GM12878 (cell line): ENCODE data around the gene MAP3K5. TPM values are rescaled to one million over a fixed set of nuclear protein-coding genes. Genes with fewer than 3 reads are reported as not detected.

ENCODE experiments used
- ATAC-seq: fragments of 200-7000 bp; cut with Tn5 transposase; 3 replicates; pipeline ENCODE4 v1.9.1; 2020; ENCODE audit warnings: mild to moderate bottlenecking, moderate library complexity
- BruUV-seq: library from RNA; stranded (reverse); fragments of 400-500 nt; replicated peaks from 2 replicates; lab custom pipeline; 2021; lab: Mats Ljungman, UMichigan
- CTCF ChIA-PET: fragments of 300-600 bp; sonication (Branson Sonifier 250); formaldehyde crosslinking; extraction: SDS; loops from one replicate; lab custom pipeline; 2021; ENCODE audit warnings: inconsistent platforms; lab: Yijun Ruan, JAX
- POLR2A ChIA-PET: fragments of 350-600 bp; formaldehyde crosslinking; extraction: SDS; loops from one replicate; lab custom pipeline; 2021; ENCODE audit warnings: inconsistent platforms; lab: Charles Lee
- RAD21 ChIA-PET: fragments of 300-600 bp; sonication (Branson Sonifier 250); formaldehyde crosslinking; loops from one replicate; lab custom pipeline; 2023; ENCODE audit warnings: antibody characterized with exemption; ENCODE audit not compliant: unreplicated experiment; lab: Charles Lee
- SMC1A ChIA-PET: fragments of 300-600 bp; sonication (Branson Sonifier 250); formaldehyde crosslinking; loops from one replicate; lab custom pipeline; 2023; ENCODE audit not compliant: unreplicated experiment, uncharacterized antibody; lab: Charles Lee
- DNase-seq: peaks from one replicate; pipeline ENCODE4 v3.0.0-alpha.2; 2011; ENCODE audit warnings: low read depth, low spot score
- FAIRE-seq: peaks from 3 replicates; lab custom pipeline; 2011; peaks lifted over from hg19 to GRCh38; lab: Jason Lieb, UNC
- H2AFZ ChIP-seq: 2 replicates; pipeline ENCODE4 v1.6.0; 2011; ENCODE audit warnings: low read depth, low read length, control low read depth; ENCODE audit not compliant: control insufficient read depth
- H3K27ac ChIP-seq: 2 replicates; pipeline ENCODE4 v1.5.1; 2011; ENCODE audit warnings: control low read depth; ENCODE audit not compliant: control insufficient read depth, insufficient read depth
- H3K27me3 ChIP-seq, 2 experiments: replicated peaks in 1 of 2; 2 replicates each; pipeline versions ENCODE4 v1.6.0 to v1.6.1; 2011; ENCODE audit warnings: low read length in 1 of 2; ENCODE audit not compliant: control insufficient read depth in 2 of 2, insufficient read depth in 2 of 2
- H3K36me3 ChIP-seq, 2 experiments: 2 replicates each; pipeline ENCODE4 v1.5.1; 2011; ENCODE audit warnings: low read length in 1 of 2; ENCODE audit not compliant: control insufficient read depth in 2 of 2, insufficient read depth in 2 of 2
- H3K4me1 ChIP-seq: 2 replicates; pipeline ENCODE4 v1.6.1; 2011; ENCODE audit warnings: mild to moderate bottlenecking, low read length, moderate library complexity, mixed read lengths; ENCODE audit not compliant: control insufficient read depth, insufficient read depth
- H3K4me2 ChIP-seq: 2 replicates; pipeline ENCODE4 v1.6.0; 2011; ENCODE audit warnings: control low read depth; ENCODE audit not compliant: control insufficient read depth, insufficient read depth
- H3K4me3 ChIP-seq: fragments of 200-600 bp; sonication (generic); 2 replicates; pipeline ENCODE4 v1.5.1; 2016
- H3K79me2 ChIP-seq: 2 replicates; pipeline ENCODE4 v1.6.0; 2011; ENCODE audit warnings: low read length; ENCODE audit not compliant: control insufficient read depth, insufficient read depth
- H3K9ac ChIP-seq: 2 replicates; pipeline ENCODE4 v1.8.0; 2011; ENCODE audit warnings: low read length, control low read depth, mixed read lengths; ENCODE audit not compliant: control insufficient read depth, insufficient read depth
- H3K9me3 ChIP-seq: replicated peaks from 3 replicates; pipeline ENCODE4 v1.5.1; 2011; ENCODE audit warnings: mild to moderate bottlenecking, low read length; ENCODE audit not compliant: control insufficient read depth, insufficient read depth
- H4K20me1 ChIP-seq: 2 replicates; pipeline ENCODE4 v1.6.0; 2011; ENCODE audit not compliant: control insufficient read depth, insufficient read depth
- ASH2L ChIP-seq: fragments of 300-600, 200-600 bp; sonication (generic); IDR thresholded peaks from 2 replicates; pipeline ENCODE4 v1.6.1; 2017; ENCODE audit warnings: low read depth, mild to moderate bottlenecking, borderline replicate concordance
- BHLHE40 ChIP-seq, 2 experiments: fragments of 450-650 bp in 1 of 2; IDR thresholded peaks; 2 replicates each; pipeline ENCODE4 v1.6.1; 2011 to 2017; ENCODE audit warnings: low read depth in 2 of 2, borderline replicate concordance in 1 of 2, improper control_type of control experiment in 1 of 2, low read length in 1 of 2, mild to moderate bottlenecking in 1 of 2
- EGR1 ChIP-seq, 2 experiments: IDR thresholded peaks; 1 replicate in 1 of 2; 2 replicates in 1 of 2; pipeline ENCODE4 v1.6.1; 2011 to 2012; ENCODE audit warnings: low read depth in 2 of 2, low read length in 2 of 2, borderline replicate concordance in 1 of 2, mild to moderate bottlenecking in 1 of 2, moderate library complexity in 1 of 2
- ESRRA ChIP-seq: IDR thresholded peaks from 2 replicates; pipeline ENCODE4 v1.6.1; 2012; ENCODE audit warnings: mild to moderate bottlenecking, low read length, improper control_type of control experiment
- HDAC6 ChIP-seq: fragments of 200-600 bp; sonication (generic); IDR thresholded peaks from one replicate; pipeline ENCODE4 v1.8.0; 2017; ENCODE audit warnings: antibody characterized with exemption; ENCODE audit not compliant: unreplicated experiment
- IKZF2 ChIP-seq, 2 experiments: fragments of 450-650 bp; IDR thresholded peaks; 2 replicates each; pipeline ENCODE4 v1.6.1; 2017; ENCODE audit warnings: mild to moderate bottlenecking in 2 of 2, moderate library complexity in 2 of 2
- IRF4 ChIP-seq: IDR thresholded peaks from 2 replicates; pipeline ENCODE4 v1.6.1; 2011; ENCODE audit warnings: low read depth, low read length
- POLR2AphosphoS2 ChIP-seq: IDR thresholded peaks from 2 replicates; pipeline ENCODE4 v1.6.1; 2011; ENCODE audit warnings: low read depth, mild to moderate bottlenecking, low read length, improper control_type of control experiment, moderate library complexity
- SIN3A ChIP-seq: IDR thresholded peaks from 2 replicates; pipeline ENCODE4 v1.6.1; 2012; ENCODE audit warnings: low read depth, low read length, improper control_type of control experiment
- SMAD1 ChIP-seq: fragments of 450-650 bp; IDR thresholded peaks from 2 replicates; pipeline ENCODE4 v1.6.1; 2018; ENCODE audit warnings: mild to moderate bottlenecking, low read depth; ENCODE audit not compliant: partially characterized antibody
- SPI1 ChIP-seq: IDR thresholded peaks from 2 replicates; pipeline ENCODE4 v1.6.1; 2011; ENCODE audit warnings: low read depth, mild to moderate bottlenecking, low read length, moderate library complexity, borderline replicate concordance; ENCODE audit not compliant: insufficient read depth
- ZBTB4 ChIP-seq: fragments of 450-650 bp; formaldehyde crosslinking; IDR thresholded peaks from 2 replicates; pipeline ENCODE4 v1.4.0; 2022; ENCODE audit warnings: mild to moderate bottlenecking, moderate library complexity
- ZNF274 ChIP-seq: IDR thresholded peaks from one replicate; pipeline ENCODE4 v1.8.0; 2011; ENCODE audit not compliant: insufficient read length, insufficient read depth
- WGBS: methylation state at CpG from one replicate; pipeline ENCODE4 v1.1.6; 2016; ENCODE audit warnings: low lambda C conversion rate; ENCODE audit not compliant: insufficient replicate concordance, insufficient coverage; ENCODE audit errors: missing lambda C conversion rate; 5-methylcytosine and 5-hydroxymethylcytosine counted together
- in situ Hi-C: fragments of 300-500 bp; cut with MboI; formaldehyde crosslinking; loops from 9 replicates; pipeline ENCODE4 v1.14.3; 2018; ENCODE audit warnings: mixed read lengths
- intact Hi-C: fragments of 100-400 bp; cut with micrococcal nuclease; formaldehyde crosslinking; loops from one replicate; pipeline ENCODE4 v1.14.2; 2022; ENCODE audit not compliant: unreplicated experiment
- polyA plus RNA-seq, 11 experiments: library from polyadenylated mRNA; depleted of rRNA in 4 of 11; unstranded in 6 of 11; stranded (reverse) in 5 of 11; fragments of >200 nt; fragmentation: Nextera tagmentation in 4 of 11; fragmentation: Illumina TruSeq in 1 of 11; extraction: Ambion mirVana in 4 of 11; extraction: Trizol in 1 of 11; gene quantifications; 1 replicate in 1 of 11; 2 replicates in 10 of 11; pipeline versions ENCODE4 v1.2.1 to v1.2.3, GENCODE V29; 2011 to 2016; ENCODE audit warnings: inconsistent platforms in 2 of 11, missing spikeins in 2 of 11, low read depth in 1 of 11
- total RNA-seq, 4 experiments: library from RNA; depleted of rRNA in 3 of 4; stranded (reverse); fragments of >200 nt in 3 of 4; fragmentation: Illumina TruSeq in 1 of 4; extraction: Trizol in 1 of 4; gene quantifications; 2 replicates each; pipeline versions ENCODE4 v1.2.1 to v1.2.3, GENCODE V29; 2013 to 2021

Gene MAP3K5
- total and polyA plus RNA-seq, 10 of the 15 experiments (the other 5 are each of a cell fraction or from before 2014, with no cell fraction given): 5.4 to 34.3 (median 26.4) TPM

- no peak for FAIRE-seq
- ATAC-seq: no peak
- Histone ChIP-seq H3K27ac (no peak overlapping the region), H4K20me1 (no peaks in the 10 kb centered on the region), H3K36me3 (peaks cover 4 to 33% of the 10 kb centered on the region in 2 experiments), H3K27me3 (no peaks in the 10 kb centered on the region), H3K9ac (no peak overlapping the region), H3K79me2 (no peaks in the 10 kb centered on the region), H3K4me1 (no peaks in the 10 kb centered on the region), H3K4me2 (no peak overlapping the region), H3K9me3 (no peaks in the 10 kb centered on the region), H2AFZ (no peak overlapping the region), H3K4me3 (no peak overlapping the region)
- ChIA-PET RAD21 (no interaction called here), POLR2A (no interaction called here), SMC1A (interaction anchor here (1.1 to 12.7 kb wide), 2 partner anchors 12 to 137 kb away, joined by 3 to 275 read pairs; partner anchors contain the start of gene MAP3K5), CTCF (interaction anchor here (0.8 to 1.3 kb wide), 2 partner anchors 8 to 140 kb away, joined by 3 to 4 read pairs; partner anchors contain the start of gene MAP3K5)
- in situ Hi-C loops (no loop called here), intact Hi-C loops (no loop called here)
- TF ChIP-seq SMAD1: no peak
- DNase-seq: no peak
- no TSS peak for BruUV-seq
Measured at GRCh38 chr6:136652656-136653055, 139.6 kb downstream of the MAP3K5 start.

DNA sequence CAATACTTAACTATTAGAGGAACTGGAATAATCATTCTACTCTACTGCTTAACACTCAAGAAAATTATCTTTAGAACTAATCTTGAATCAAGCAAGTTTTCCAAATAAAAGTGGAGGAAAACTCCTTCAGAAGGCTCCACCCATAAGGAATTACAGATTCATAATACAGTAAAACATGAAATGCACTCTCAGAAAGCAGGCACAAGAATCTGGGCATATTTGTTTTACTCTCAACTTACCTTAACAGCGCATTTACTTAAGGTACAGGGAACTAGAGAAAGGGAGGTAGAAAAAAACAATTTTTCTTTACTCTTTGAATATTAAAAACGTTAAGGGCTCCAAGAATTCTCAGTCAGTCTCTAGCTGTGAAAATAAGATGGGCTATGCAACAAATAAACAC is 140.3 kb downstream of the MAP3K5 start:
- 69% methylated on average over 2 of the region's 2 CpGs for WGBS
- Histone ChIP-seq H3K4me2 (no peak overlapping the region), H3K4me3 (no peak overlapping the region), H3K9me3 (no peaks in the 10 kb centered on the region), H3K4me1 (no peaks in the 10 kb centered on the region), H3K27me3 (no peaks in the 10 kb centered on the region), H3K27ac (no peak overlapping the region), H3K36me3 (peaks cover 3 to 31% of the 10 kb centered on the region in 2 experiments), H3K9ac (no peak overlapping the region), H4K20me1 (no peaks in the 10 kb centered on the region), H3K79me2 (no peaks in the 10 kb centered on the region), H2AFZ (no peak overlapping the region)
- intact Hi-C loops: no loop called here
- in situ Hi-C loops: no loop called here
- SMC1A ChIA-PET: interaction anchor here (0.7 to 12.7 kb wide), 9 partner anchors 11 to 410 kb away, joined by 3 to 275 read pairs (median 4); partner anchors contain the start of gene MAP3K5
- DNase-seq: no peak
- RAD21 ChIA-PET: interaction anchor here (1.6 kb wide), 1 partner anchor 140 kb away, joined by 10 read pairs; the partner anchor contains the start of gene MAP3K5
- ATAC-seq: no peak
- POLR2A ChIA-PET: no interaction called here
- no TSS peak for BruUV-seq
- TF ChIP-seq POLR2AphosphoS2 (no peak), IRF4 (no peak), ZBTB4 (CRISPR knock-in tag) (no peak), ESRRA (no peak), BHLHE40 (IDR thresholded peaks at IDR 0.05; ENCODE audit: borderline replicate concordance in 1 of 2, low read depth in 2 of 2, low read length in 1 of 2) (no peak), IKZF2 (IDR thresholded peaks at IDR 0.05) (no peak), HDAC6 (no peak), SIN3A (no peak), SPI1 (no peak), ZNF274 (no peak), EGR1 (IDR thresholded peaks at IDR 0.05; ENCODE audit: borderline replicate concordance in 1 of 2, low read depth in 2 of 2, low read length in 2 of 2) (no peak), ASH2L (no peak)
- CTCF ChIA-PET: interaction anchor here (0.6 to 1.8 kb wide), 6 partner anchors 8 to 143 kb away, joined by 3 to 10 read pairs (median 3); partner anchors contain the start of gene MAP3K5
- no peak for FAIRE-seq
